GM21360 (cell line): ENCODE results near the gene CLEC1A.

Source experiments
- ATAC-seq: cut with Tn5 transposase; IDR thresholded peaks from one replicate; pipeline ENCODE4 v1.9.1; 2021; ENCODE audit warnings: mild to moderate bottlenecking, moderate library complexity; ENCODE audit not compliant: unreplicated experiment

The CLEC1A gene

GRCh38 chr12:10101648-10102220 is 2.9 kb upstream of the CLEC1A start:
- ATAC-seq: no peak

- ATAC-seq: no peak
Observed at GRCh38 chr12:10101042-10101579, 2.3 kb upstream of the CLEC1A start.

- no peak for ATAC-seq
Observed at GRCh38 chr12:10097521-10097920, 1.3 kb downstream of the CLEC1A start.

GRCh38 chr12:10095971-10096370 is 2.8 kb downstream of the CLEC1A start:
- ATAC-seq: no peak

- no peak for ATAC-seq
Observed at GRCh38 chr12:10094646-10095395, 4.0 kb downstream of the CLEC1A start.

- no peak for ATAC-seq
Observed at GRCh38 chr12:10088955-10089900, 9.6 kb downstream of the CLEC1A start.

- no peak for ATAC-seq
Observed at GRCh38 chr12:10088031-10088430, 10.8 kb downstream of the CLEC1A start.

- ATAC-seq: no peak
Observed at GRCh38 chr12:10086387-10086786, 12.4 kb downstream of the CLEC1A start.

- no peak for ATAC-seq
Observed at GRCh38 chr12:10084733-10085132, 14.1 kb downstream of the CLEC1A start.

GRCh38 chr12:10082117-10082874 is 16.5 kb downstream of the CLEC1A start:
- ATAC-seq: no peak

- ATAC-seq: no peak
Observed at GRCh38 chr12:10075451-10075850, 23.3 kb downstream of the CLEC1A start.

- ATAC-seq: no peak
Observed at GRCh38 chr12:10073261-10073660, 25.5 kb downstream of the CLEC1A start.

- no peak for ATAC-seq
Observed at GRCh38 chr12:10072131-10072530, 26.7 kb downstream of the CLEC1A start.

GRCh38 chr12:10070380-10070779 is 28.4 kb downstream of the CLEC1A start:
- no peak for ATAC-seq

GRCh38 chr12:10069976-10070375 is 28.8 kb downstream of the CLEC1A start:
- no peak for ATAC-seq

- no peak for ATAC-seq
Observed at GRCh38 chr12:10069099-10069498, 29.7 kb downstream of the CLEC1A start.

- no peak for ATAC-seq
Observed at GRCh38 chr12:10068644-10069043, 30.1 kb downstream of the CLEC1A start.

- no peak for ATAC-seq
Observed at GRCh38 chr12:10067942-10068341, 30.8 kb downstream of the CLEC1A start.

- ATAC-seq: no peak
Observed at GRCh38 chr12:10067264-10067663, 31.5 kb downstream of the CLEC1A start.

- no peak for ATAC-seq
Observed at GRCh38 chr12:10065241-10065640, 33.5 kb downstream of the CLEC1A start.

- no peak for ATAC-seq
Observed at GRCh38 chr12:10058387-10058786, 40.4 kb downstream of the CLEC1A start.
